K562 (cell line): Measurements from ENCODE around the gene SRPK2. TPM values are rescaled to one million over a fixed set of nuclear protein-coding genes. Genes with fewer than 3 reads are reported as not detected.
A peak's percentile ranks its signal among the peaks of the same experiment; 100 is the strongest.

Source experiments
- ATAC-seq: fragments of 200-7000 bp; cut with Tn5 transposase; 3 replicates; pipeline ENCODE4 v1.9.1; 2020; ENCODE audit warnings: moderate library complexity
- Bru-seq: library from RNA; stranded (reverse); fragments of 400-500 nt; gene quantifications from one replicate; lab custom pipeline; 2021; lab: Mats Ljungman, UMichigan
- BruChase-seq, 2 experiments: library from RNA; stranded (reverse); fragments of 400-500 nt; gene quantifications; one replicate each; lab custom pipeline; 2021; lab: Mats Ljungman, UMichigan
- BruUV-seq: library from RNA; stranded (reverse); fragments of 400-500 nt; replicated peaks from 2 replicates; lab custom pipeline; 2021; lab: Mats Ljungman, UMichigan
- CTCF ChIA-PET: fragments of 300-600 bp; formaldehyde crosslinking; extraction: SDS; loops from one replicate; lab custom pipeline; 2021; ENCODE audit warnings: low intra/inter-chr PET ratio; lab: Yijun Ruan, JAX
- POLR2A ChIA-PET: fragments of 300-600, 350-650 bp; sonication (Branson Sonifier 250); formaldehyde crosslinking; extraction: SDS; loops from one replicate; lab custom pipeline; 2021; ENCODE audit warnings: antibody characterized with exemption, inconsistent platforms; lab: Yijun Ruan, JAX
- DNase-seq, 4 experiments: peaks; one replicate each; pipeline versions ENCODE4 v3.0.0 to v3.0.0-alpha.2; 2011 to 2018; ENCODE audit warnings: low spot score in 3 of 4, mixed read lengths in 3 of 4; ENCODE audit errors: extremely low read depth in 1 of 4
- FAIRE-seq: peaks from 2 replicates; lab custom pipeline; 2011; peaks lifted over from hg19 to GRCh38; lab: Jason Lieb, UNC
- H2AFZ ChIP-seq: 2 replicates; pipeline ENCODE4 v1.6.0; 2011; ENCODE audit warnings: low read depth, low read length, control low read depth, inconsistent platforms
- H3K27ac ChIP-seq: fragments of 200-600 bp; 3 replicates; pipeline ENCODE4 v1.8.0; 2011; ENCODE audit warnings: low read depth, mild to moderate bottlenecking, control low read depth, inconsistent platforms, low read length, moderate library complexity, mixed read lengths; ENCODE audit errors: extremely low read depth
- H3K27me3 ChIP-seq, 2 experiments: fragments of 300-600 bp in 1 of 2; 2 replicates in 1 of 2; 3 replicates in 1 of 2; pipeline versions ENCODE4 v1.6.0 to v1.8.0; 2011; ENCODE audit warnings: inconsistent platforms in 2 of 2, low read length in 2 of 2, mild to moderate bottlenecking in 1 of 2, mixed read lengths in 1 of 2, moderate library complexity in 1 of 2; ENCODE audit not compliant: control insufficient read depth in 2 of 2, insufficient read depth in 2 of 2
- H3K36me3 ChIP-seq: fragments of 300-600 bp; 3 replicates; pipeline ENCODE4 v1.8.0; 2011; ENCODE audit warnings: mild to moderate bottlenecking, low read length, inconsistent platforms; ENCODE audit not compliant: control insufficient read depth, insufficient read depth
- H3K4me1 ChIP-seq, 2 experiments: fragments of 200-600 bp in 1 of 2; replicated peaks in 1 of 2; 2 replicates in 1 of 2; 3 replicates in 1 of 2; pipeline versions ENCODE4 v1.5.1 to v1.8.0; 2011; ENCODE audit warnings: inconsistent platforms in 2 of 2, low read length in 2 of 2, mild to moderate bottlenecking in 1 of 2, mixed read lengths in 1 of 2, moderate library complexity in 1 of 2; ENCODE audit not compliant: control insufficient read depth in 2 of 2, insufficient read depth in 2 of 2
- H3K4me2 ChIP-seq: 2 replicates; pipeline ENCODE4 v1.6.1; 2011; ENCODE audit warnings: low read length, control low read depth, inconsistent platforms, mixed read lengths; ENCODE audit not compliant: insufficient read depth
- H3K4me3 ChIP-seq: fragments of 200-600 bp; sonication (generic), shearing (Covaris generic); 2 replicates; pipeline ENCODE4 v1.5.1; 2016; ENCODE audit warnings: control low read depth, inconsistent platforms
- H3K79me2 ChIP-seq: fragments of 200-600 bp; 3 replicates; pipeline ENCODE4 v1.8.0; 2011; ENCODE audit warnings: low read length, inconsistent platforms; ENCODE audit not compliant: control insufficient read depth, insufficient read depth
- H3K9ac ChIP-seq, 2 experiments: 2 replicates each; pipeline versions ENCODE4 v1.6.0 to v1.6.1; 2011; ENCODE audit warnings: low read depth in 2 of 2, low read length in 2 of 2, control low read depth in 1 of 2, inconsistent platforms in 1 of 2, mild to moderate bottlenecking in 1 of 2, mixed read lengths in 1 of 2; ENCODE audit not compliant: insufficient read depth in 1 of 2
- H3K9me1 ChIP-seq: one replicate; pipeline ENCODE4 v1.6.0; 2011; ENCODE audit warnings: inconsistent platforms, mild to moderate bottlenecking, low read length, moderate library complexity; ENCODE audit not compliant: control insufficient read depth, insufficient read depth
- H3K9me3 ChIP-seq: replicated peaks from 2 replicates; pipeline ENCODE4 v1.5.1; 2011; ENCODE audit warnings: low read depth, low read length, inconsistent platforms; ENCODE audit not compliant: control insufficient read depth, insufficient read depth
- H4K20me1 ChIP-seq: replicated peaks from 2 replicates; pipeline ENCODE4 v1.6.1; 2011; ENCODE audit warnings: low read length, inconsistent platforms, mixed read lengths; ENCODE audit not compliant: control insufficient read depth, insufficient read depth
- CREM ChIP-seq: IDR thresholded peaks from 2 replicates; pipeline ENCODE4 v1.6.1; 2014; ENCODE audit warnings: antibody characterized with exemption, low read depth
- NFIX ChIP-seq: fragments of 250-450 bp; sonication (Bioruptor Pico); IDR thresholded peaks from 2 replicates; pipeline ENCODE4 v1.4.0; 2020; ENCODE audit warnings: low read depth, mild to moderate bottlenecking, moderate library complexity
- PHF8 ChIP-seq: fragments of 200-600 bp; sonication (generic); IDR thresholded peaks from 2 replicates; pipeline ENCODE4 v1.6.1; 2012; ENCODE audit warnings: mixed run types, mild to moderate bottlenecking, inconsistent platforms, low read length, moderate library complexity, borderline replicate concordance
- POLR2AphosphoS5 ChIP-seq: IDR thresholded peaks from 2 replicates; pipeline ENCODE4 v1.6.1; 2011; ENCODE audit warnings: mild to moderate bottlenecking, low read depth, low read length, moderate library complexity; ENCODE audit not compliant: control insufficient read depth, insufficient read depth
- SMARCA5 ChIP-seq: fragments of 450-650 bp; IDR thresholded peaks from 2 replicates; pipeline ENCODE4 v1.6.1; 2016
- SPI1 ChIP-seq: IDR thresholded peaks from 2 replicates; pipeline ENCODE4 v1.6.1; 2011; ENCODE audit warnings: low read depth, low read length, control low read depth, borderline replicate concordance
- SRSF3 ChIP-seq: fragments of 200-400 bp; formaldehyde crosslinking; IDR thresholded peaks from 2 replicates; pipeline ENCODE4 v1.6.1; 2016; ENCODE audit warnings: mild to moderate bottlenecking, low read length, moderate library complexity; ENCODE audit not compliant: insufficient read depth
- TAF1 ChIP-seq: IDR thresholded peaks from 2 replicates; pipeline ENCODE4 v1.6.1; 2011; ENCODE audit warnings: mild to moderate bottlenecking, low read length, moderate library complexity; ENCODE audit not compliant: insufficient read depth, control insufficient read depth, severe bottlenecking; ENCODE audit errors: extremely low read depth
- WGBS: fragments of 100-300 bp; shearing (Covaris generic); methylation state at CpG from one replicate; pipeline ENCODE4 v1.1.6; 2016; ENCODE audit warnings: low coverage, mixed read lengths; ENCODE audit not compliant: insufficient coverage; ENCODE audit errors: missing lambda C conversion rate; 5-methylcytosine and 5-hydroxymethylcytosine counted together
- in situ Hi-C: fragments of 300-500 bp; cut with MboI; formaldehyde crosslinking; loops from 4 replicates; pipeline ENCODE4 v1.15.0; 2018; ENCODE audit warnings: inconsistent platforms, mixed read lengths
- intact Hi-C: fragments of 100-400 bp; cut with micrococcal nuclease; formaldehyde crosslinking; loops from 2 replicates; pipeline ENCODE4 v1.14.2; 2022
- long read RNA-seq, 3 experiments: library from polyadenylated mRNA in 2 of 3; library from RNA in 1 of 3; unstranded in 2 of 3; stranded (forward) in 1 of 3; transcript quantifications; one replicate each; pipeline ENCODE4 v2.0.0, GENCODE V29; 2019 to 2022
- polyA minus RNA-seq, 3 experiments: library from RNA; depleted of rRNA, polyadenylated mRNA; stranded (reverse); fragments of >200 nt; gene quantifications; 2 replicates each; pipeline ENCODE4 v1.2.3, GENCODE V29; 2011
- polyA plus RNA-seq, 8 experiments: library from polyadenylated mRNA; depleted of rRNA in 4 of 8; stranded (reverse) in 5 of 8; unstranded in 3 of 8; fragments of >200 nt; fragmentation: Nextera tagmentation in 2 of 8; fragmentation: Illumina TruSeq in 1 of 8; extraction: Ambion mirVana in 2 of 8; extraction: Trizol in 1 of 8; gene quantifications; 2 replicates each; pipeline versions ENCODE4 v1.2.1 to v1.2.3, GENCODE V29; 2011 to 2014; ENCODE audit warnings: inconsistent platforms in 1 of 8, missing spikeins in 1 of 8
- total RNA-seq, 7 experiments: library from RNA; depleted of rRNA in 6 of 7; stranded (reverse); fragments of >200 nt in 6 of 7; fragmentation: Illumina TruSeq in 2 of 7; extraction: Trizol in 2 of 7; gene quantifications; 2 replicates each; pipeline versions ENCODE4 v1.2.1 to v1.2.3, GENCODE V29; 2011 to 2021; ENCODE audit warnings: low replicate concordance in 1 of 7
- TF ChIP-seq, protein P1 (sequence below): sonication (generic); formaldehyde crosslinking; IDR thresholded peaks from 2 replicates; pipeline ENCODE4 v1.8.1; 2022; ENCODE audit warnings: missing genetic modification reagents
- TF ChIP-seq, protein P2 (sequence below): IDR thresholded peaks from 2 replicates; pipeline ENCODE4 v1.6.1; 2014; ENCODE audit warnings: antibody characterized with exemption
- TF ChIP-seq, protein P3 (sequence below): fragments of 200-800 bp; sonication (Bioruptor generic); IDR thresholded peaks from 2 replicates; pipeline ENCODE4 v1.6.1; 2017; ENCODE audit warnings: missing genetic modification characterization, missing compliant biosample characterization

SRPK2 gene
- total RNA-seq (2011; cell fraction: chromatin; rRNA removed; ENCODE audit: low replicate concordance), result 35.3 and 133 TPM in 2 replicates
- total RNA-seq (2011; cell fraction: nucleolus; rRNA removed), result 16.7 and 26.2 TPM in 2 replicates
- total RNA-seq (2011; cell fraction: nucleoplasm; rRNA removed), result 38.6 and 52.0 TPM in 2 replicates
- total RNA-seq (2014; rRNA removed), result 25.3 and 28.2 TPM in 2 replicates
- total RNA-seq (2014; rRNA removed; fragmentation: Illumina TruSeq; extraction: Trizol), result 38.8 and 43.1 TPM in 2 replicates
- total RNA-seq (2015; rRNA removed; fragmentation: Illumina TruSeq; extraction: Trizol), result 39.4 and 41.1 TPM in 2 replicates
- 38.8 and 44.7 TPM in 2 replicates for total RNA-seq (2021)
- polyA plus RNA-seq (2011; rRNA removed), result 15.7 and 21.5 TPM in 2 replicates
- polyA plus RNA-seq (2011; cell fraction: cytosol; rRNA removed), result 7.1 and 10.4 TPM in 2 replicates
- polyA plus RNA-seq (2011; cell fraction: nucleus; rRNA removed), result 17.2 and 19.5 TPM in 2 replicates
- polyA plus RNA-seq (2012), result 29.8 and 31.3 TPM in 2 replicates
- 33.6 and 36.3 TPM in 2 replicates for polyA plus RNA-seq (2014; fragmentation: Illumina TruSeq; extraction: Trizol)
- 10 to 100 TPM; 27.3 to 33.3 TPM for polyA plus RNA-seq (2014; fragmentation: Nextera tagmentation; extraction: Ambion mirVana)
- 18.6 and 26.4 TPM in 2 replicates for polyA plus RNA-seq (2014; rRNA removed)
- polyA minus RNA-seq (2011; rRNA and poly(A)+ RNA removed), result 32.2 and 34.9 TPM in 2 replicates
- 12.4 and 18.3 TPM in 2 replicates for polyA minus RNA-seq (2011; cell fraction: cytosol; rRNA and poly(A)+ RNA removed)
- polyA minus RNA-seq (2011; cell fraction: nucleus; rRNA and poly(A)+ RNA removed), result 21.5 and 27.9 TPM in 2 replicates
- Bru-seq, nascent RNA, result percentile 86 among the genes with signal in this experiment
- BruChase-seq, experiment 1, labeled RNA remaining after a 2-hour chase, result percentile 87 among the genes with signal in this experiment
- BruChase-seq, experiment 2, labeled RNA remaining after a 6-hour chase, result percentile 83 among the genes with signal in this experiment
- long read RNA-seq, experiment 1, transcript SRPK2-202 (16 exons, 3,650 nt), result major isoform, 9 of 75 reads
- long read RNA-seq, experiment 1, partial matches to known transcripts, result 45 of 75 reads
- long read RNA-seq, experiment 1, other reads (novel, unspliced or antisense), result 21 of 75 reads
- long read RNA-seq, experiment 2, partial matches to known transcripts, result 1 of 18 reads
- long read RNA-seq, experiment 2, other reads (novel, unspliced or antisense), result 17 of 18 reads
- long read RNA-seq, experiment 3, partial matches to known transcripts, result 17 of 27 reads
- long read RNA-seq, experiment 3, other reads (novel, unspliced or antisense), result 8 of 27 reads

DNA sequence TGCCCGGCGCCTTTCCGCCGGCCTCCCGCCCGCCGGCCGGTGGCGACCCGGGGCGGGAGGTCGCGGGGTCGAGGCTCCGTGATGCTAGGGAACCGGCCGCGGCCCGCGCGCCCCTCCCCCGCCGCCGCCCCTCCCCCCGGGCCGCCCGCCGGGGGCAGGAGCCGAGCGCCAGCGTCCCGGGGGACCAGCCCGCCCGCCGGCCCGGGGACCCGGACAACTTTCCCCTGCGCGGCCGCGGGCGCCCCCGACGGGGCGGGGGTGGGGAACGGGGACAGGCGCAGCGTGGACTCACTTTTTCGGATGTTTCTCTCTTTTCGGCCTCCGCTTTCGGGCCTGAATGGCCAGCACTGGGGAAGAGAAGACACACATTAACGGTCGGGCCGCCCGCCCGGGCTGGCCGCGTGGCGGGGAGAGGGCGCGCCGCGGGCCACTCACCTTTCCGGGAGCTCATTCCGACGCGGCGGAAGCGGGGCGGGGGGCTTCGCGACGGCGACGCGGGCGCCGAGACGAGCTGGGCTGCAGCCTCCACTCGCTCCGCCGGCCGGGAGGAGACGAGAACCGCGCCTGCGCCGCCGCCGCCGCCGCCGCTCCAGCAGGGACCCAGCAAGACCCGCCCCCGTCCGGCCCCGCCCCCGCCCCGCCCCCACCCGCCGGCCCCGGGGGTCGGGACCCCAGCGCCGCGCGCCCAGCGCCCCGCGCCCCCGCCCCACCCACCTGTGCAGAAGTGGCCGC is at the start of gene SRPK2:
Gene SRPK2 (minus strand): TSS at position 566 of the 732 bp plus-strand sequence.
- peaks cover 11% of the 10 kb centered on the region; the same call in 1 of the 2 replicates for H4K20me1 ChIP-seq
- peak within 1 kb of the TSS; percentile 91 for H2AFZ ChIP-seq
- peak within 1 kb of the TSS; percentile 90 for H3K4me3 ChIP-seq
- intact Hi-C loops (loop anchor here (10.0 kb wide), 1 partner anchor 374 kb away; the partner anchor contains the start of gene KMT2E), in situ Hi-C loops (no loop called here)
- WGBS, result 1% methylated on average over 58 of the region's 113 CpGs
- DNase-seq (peak; percentile 91 to 98 (median 96)), FAIRE-seq (no peak), ATAC-seq (peak; percentile 87)
- peaks cover 42% of the 10 kb centered on the region for H3K79me2 ChIP-seq
- H3K9ac ChIP-seq, result peak within 1 kb of the TSS; percentile 84 to 98
- POLR2A ChIA-PET, result interaction anchor here (0.6 to 4.4 kb wide), 18 partner anchors 10 to 1121 kb away, joined by 3 to 32 read pairs (median 3); partner anchors contain the start of gene RINT1
- no peaks in the 10 kb centered on the region for H3K9me1 ChIP-seq
- no peaks in the 10 kb centered on the region for H3K9me3 ChIP-seq
- peak within 1 kb of the TSS; percentile 86 for H3K4me2 ChIP-seq
- H3K4me1 ChIP-seq, result peaks cover 13 to 15% of the 10 kb centered on the region in 2 experiments; a peak in 4 of 5 replicates
- H3K36me3 ChIP-seq, result peaks cover 6% of the 10 kb centered on the region; the same call in 2 of the 3 replicates
- peak within 1 kb of the TSS; percentile 86 for H3K27ac ChIP-seq
- BruUV-seq, result no TSS peak
- CTCF ChIA-PET, result no interaction called here
- no peaks in the 10 kb centered on the region for H3K27me3 ChIP-seq
- TF ChIP-seq POLR2AphosphoS5, result 0 out of 2 replicates have a peak, but pooled peaks have one; percentile 55
- no peak for TF ChIP-seq SPI1
- TF ChIP-seq, protein P1, sequence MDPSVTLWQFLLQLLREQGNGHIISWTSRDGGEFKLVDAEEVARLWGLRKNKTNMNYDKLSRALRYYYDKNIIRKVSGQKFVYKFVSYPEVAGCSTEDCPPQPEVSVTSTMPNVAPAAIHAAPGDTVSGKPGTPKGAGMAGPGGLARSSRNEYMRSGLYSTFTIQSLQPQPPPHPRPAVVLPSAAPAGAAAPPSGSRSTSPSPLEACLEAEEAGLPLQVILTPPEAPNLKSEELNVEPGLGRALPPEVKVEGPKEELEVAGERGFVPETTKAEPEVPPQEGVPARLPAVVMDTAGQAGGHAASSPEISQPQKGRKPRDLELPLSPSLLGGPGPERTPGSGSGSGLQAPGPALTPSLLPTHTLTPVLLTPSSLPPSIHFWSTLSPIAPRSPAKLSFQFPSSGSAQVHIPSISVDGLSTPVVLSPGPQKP (CRISPR knock-in tag), result no peak
- TF ChIP-seq TAF1, result peak; percentile 45
- 0 out of 2 replicates have a peak, but pooled peaks have one; percentile 14 for TF ChIP-seq CREM
- no peak for TF ChIP-seq SRSF3
- TF ChIP-seq SMARCA5, result no peak
- TF ChIP-seq NFIX (CRISPR knock-in tag), result no peak
- TF ChIP-seq, protein P2, sequence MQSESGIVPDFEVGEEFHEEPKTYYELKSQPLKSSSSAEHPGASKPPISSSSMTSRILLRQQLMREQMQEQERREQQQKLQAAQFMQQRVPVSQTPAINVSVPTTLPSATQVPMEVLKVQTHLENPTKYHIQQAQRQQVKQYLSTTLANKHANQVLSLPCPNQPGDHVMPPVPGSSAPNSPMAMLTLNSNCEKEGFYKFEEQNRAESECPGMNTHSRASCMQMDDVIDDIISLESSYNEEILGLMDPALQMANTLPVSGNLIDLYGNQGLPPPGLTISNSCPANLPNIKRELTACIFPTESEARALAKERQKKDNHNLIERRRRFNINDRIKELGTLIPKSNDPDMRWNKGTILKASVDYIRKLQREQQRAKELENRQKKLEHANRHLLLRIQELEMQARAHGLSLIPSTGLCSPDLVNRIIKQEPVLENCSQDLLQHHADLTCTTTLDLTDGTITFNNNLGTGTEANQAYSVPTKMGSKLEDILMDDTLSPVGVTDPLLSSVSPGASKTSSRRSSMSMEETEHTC, result no peak
- peak; percentile 81; the same call in 1 of the 2 replicates for TF ChIP-seq PHF8
- TF ChIP-seq, protein P3, sequence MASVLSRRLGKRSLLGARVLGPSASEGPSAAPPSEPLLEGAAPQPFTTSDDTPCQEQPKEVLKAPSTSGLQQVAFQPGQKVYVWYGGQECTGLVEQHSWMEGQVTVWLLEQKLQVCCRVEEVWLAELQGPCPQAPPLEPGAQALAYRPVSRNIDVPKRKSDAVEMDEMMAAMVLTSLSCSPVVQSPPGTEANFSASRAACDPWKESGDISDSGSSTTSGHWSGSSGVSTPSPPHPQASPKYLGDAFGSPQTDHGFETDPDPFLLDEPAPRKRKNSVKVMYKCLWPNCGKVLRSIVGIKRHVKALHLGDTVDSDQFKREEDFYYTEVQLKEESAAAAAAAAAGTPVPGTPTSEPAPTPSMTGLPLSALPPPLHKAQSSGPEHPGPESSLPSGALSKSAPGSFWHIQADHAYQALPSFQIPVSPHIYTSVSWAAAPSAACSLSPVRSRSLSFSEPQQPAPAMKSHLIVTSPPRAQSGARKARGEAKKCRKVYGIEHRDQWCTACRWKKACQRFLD, result 0 out of 2 replicates have a peak, but pooled peaks have one; percentile 74
